Uterus (tissue), 2 donors: ENCODE results near the gene SLC25A38.

ENCODE experiments used
- CTCF ChIP-seq, 4 experiments: fragments of 200-600 bp in 2 of 4; fragments of 450-650 bp in 2 of 4; sonication (generic) in 2 of 4; IDR thresholded peaks; one replicate each; pipeline ENCODE4 v1.5.1; 2016 to 2019; ENCODE audit warnings: antibody characterized with exemption in 4 of 4, mild to moderate bottlenecking in 2 of 4, moderate library complexity in 1 of 4
- POLR2A ChIP-seq, 2 donors: fragments of 450-650 bp; IDR thresholded peaks; one replicate each; pipeline ENCODE4 v1.6.1; 2016; ENCODE audit warnings: antibody characterized with exemption in 2 of 2, mild to moderate bottlenecking in 1 of 2, moderate library complexity in 1 of 2

- TF ChIP-seq CTCF (IDR thresholded peaks at IDR 0.05) (no peak), POLR2A (IDR thresholded peaks at IDR 0.05) (no peak)
Observed at GRCh38 chr3:39407773-39408492, 24.8 kb downstream of the SLC25A38 start.
